A549 (cell line): ENCODE data around the gene E2F1. TPM values are rescaled to one million over a fixed set of nuclear protein-coding genes. Genes with fewer than 3 reads are reported as not detected.

Source experiments
- ATAC-seq, 2 experiments: fragments of 200-7000 bp in 1 of 2; fragments of >200 bp in 1 of 2; cut with Nextera tagmentation in 1 of 2; cut with Tn5 transposase in 1 of 2; 3 replicates each; pipeline versions ENCODE4 v1.8.0 to v1.9.1; 2018 to 2020; ENCODE audit warnings: mild to moderate bottlenecking in 1 of 2, moderate library complexity in 1 of 2
- CTCF ChIA-PET: fragments of 300-600 bp; sonication (Branson Sonifier 250); formaldehyde crosslinking; extraction: SDS; loops from one replicate; lab custom pipeline; 2021; ENCODE audit warnings: antibody characterized with exemption, inconsistent platforms; lab: Yijun Ruan, JAX
- POLR2A ChIA-PET: fragments of 350-600 bp; formaldehyde crosslinking; extraction: SDS; loops from one replicate; lab custom pipeline; 2021; ENCODE audit warnings: antibody characterized with exemption, inconsistent platforms; lab: Yijun Ruan, JAX
- DNase-seq, 2 experiments: peaks; one replicate each; pipeline versions ENCODE4 v3.0.0 to v3.0.0-alpha.2; 2011 to 2016; ENCODE audit warnings: low read depth in 1 of 2, low spot score in 1 of 2
- FAIRE-seq: peaks from 2 replicates; lab custom pipeline; 2011; peaks lifted over from hg19 to GRCh38; lab: Jason Lieb, UNC
- H3K27ac ChIP-seq, 2 experiments: fragments of >200 bp; sonication (Bioruptor Twin); formaldehyde crosslinking; 3 replicates each; pipeline ENCODE4 v1.5.1; 2016 to 2017
- H3K4me1 ChIP-seq: fragments of >200 bp; sonication (Bioruptor Twin); formaldehyde crosslinking; 3 replicates; pipeline ENCODE4 v1.6.1; 2016
- H3K4me2 ChIP-seq: fragments of >200 bp; sonication (Bioruptor Twin); formaldehyde crosslinking; 3 replicates; pipeline ENCODE4 v1.6.1; 2016
- H3K4me3 ChIP-seq: fragments of >200 bp; sonication (Bioruptor Twin); formaldehyde crosslinking; 3 replicates; pipeline ENCODE4 v1.5.1; 2016
- H3K9me3 ChIP-seq: fragments of >200 bp; sonication (Bioruptor Twin); formaldehyde crosslinking; 3 replicates; pipeline ENCODE4 v1.6.1; 2016
- BHLHE40 ChIP-seq: IDR thresholded peaks from 2 replicates; pipeline ENCODE4 v1.6.1; 2012; ENCODE audit warnings: low read depth, low read length, inconsistent platforms
- CBX8 ChIP-seq: fragments of 200-600 bp; sonication (generic); IDR thresholded peaks from 2 replicates; pipeline ENCODE4 v1.6.1; 2016
- CHD2 ChIP-seq: fragments of 150-350 bp; IDR thresholded peaks from 2 replicates; pipeline ENCODE4 v1.6.1; 2014; ENCODE audit warnings: low read length; ENCODE audit not compliant: partially characterized antibody
- CTCF ChIP-seq: fragments of >200 bp; sonication (Bioruptor Twin); formaldehyde crosslinking; IDR thresholded peaks from 3 replicates; pipeline ENCODE4 v1.5.1; 2016
- FOSL2 ChIP-seq, 2 experiments: fragments of 450-650 bp in 1 of 2; fragments of >200 bp in 1 of 2; sonication (Bioruptor Twin) in 1 of 2; formaldehyde crosslinking; IDR thresholded peaks; 2 replicates each; pipeline versions ENCODE4 v1.5.0 to v1.6.1; 2016 to 2020; ENCODE audit warnings: mild to moderate bottlenecking in 1 of 2, moderate library complexity in 1 of 2
- HOXB5 ChIP-seq: fragments of 250-450 bp; sonication (Bioruptor Pico); IDR thresholded peaks from 2 replicates; pipeline ENCODE4 v1.5.0; 2020; ENCODE audit warnings: mild to moderate bottlenecking, moderate library complexity
- MAZ ChIP-seq: fragments of 150-350 bp; IDR thresholded peaks from 2 replicates; pipeline ENCODE4 v1.6.1; 2014; ENCODE audit warnings: antibody characterized with exemption, low read depth, low read length, borderline replicate concordance
- PHF8 ChIP-seq: fragments of 200-600 bp; sonication (generic); IDR thresholded peaks from 2 replicates; pipeline ENCODE4 v1.6.1; 2016; ENCODE audit warnings: low read depth, mild to moderate bottlenecking, antibody characterized with exemption, moderate library complexity, borderline replicate concordance
- RNF2 ChIP-seq: fragments of 200-600 bp; sonication (generic); IDR thresholded peaks from 2 replicates; pipeline ENCODE4 v1.6.1; 2016; ENCODE audit warnings: low read depth, mild to moderate bottlenecking, antibody characterized with exemption, moderate library complexity, borderline replicate concordance
- SMC3 ChIP-seq: fragments of >200 bp; sonication (Bioruptor Twin); formaldehyde crosslinking; IDR thresholded peaks from 3 replicates; pipeline ENCODE4 v1.6.1; 2018; ENCODE audit warnings: inconsistent platforms
- SREBF2 ChIP-seq: fragments of 450-650 bp; IDR thresholded peaks from 2 replicates; pipeline ENCODE4 v1.6.1; 2014; ENCODE audit warnings: mild to moderate bottlenecking, moderate library complexity
- ZC3H11A ChIP-seq: fragments of 450-650 bp; IDR thresholded peaks from 2 replicates; pipeline ENCODE4 v1.6.1; 2014; ENCODE audit warnings: antibody characterized with exemption, mild to moderate bottlenecking
- ZFP36 ChIP-seq: fragments of 450-650 bp; IDR thresholded peaks from 2 replicates; pipeline ENCODE4 v1.6.1; 2014; ENCODE audit warnings: borderline replicate concordance; ENCODE audit not compliant: partially characterized antibody
- ZNF302 ChIP-seq: fragments of 250-450 bp; sonication (Bioruptor Pico); IDR thresholded peaks from 2 replicates; pipeline ENCODE4 v1.9.0; 2021; ENCODE audit warnings: inconsistent platforms, mild to moderate bottlenecking, moderate library complexity
- WGBS: methylation state at CpG from one replicate; pipeline ENCODE4 v1.1.6; 2017; ENCODE audit errors: missing lambda C conversion rate; 5-methylcytosine and 5-hydroxymethylcytosine counted together
- polyA plus RNA-seq, 4 experiments: library from polyadenylated mRNA; depleted of rRNA in 3 of 4; stranded (reverse); fragments of >200 nt; fragmentation: RNase III in 1 of 4; extraction: RNeasy Plus Mini Kit Qiagen cat#74134 plus additional on column Dnase treatment in 1 of 4; gene quantifications; 2 replicates in 3 of 4; 3 replicates in 1 of 4; pipeline ENCODE4 v1.2.3, GENCODE V29; 2011 to 2017
- TF ChIP-seq, protein P1 (sequence below): fragments of >200 bp; sonication (Bioruptor Twin); formaldehyde crosslinking; IDR thresholded peaks from 3 replicates; pipeline ENCODE4 v1.6.1; 2016

Gene E2F1
- polyA plus RNA-seq, 2 of the 4 experiments (the other 2 are of a cell fraction), result 17.9 to 35.8 TPM

- peak overlapping the region; percentile 36 for H3K4me3 ChIP-seq
- CTCF ChIA-PET, result interaction anchor here (0.8 to 1.3 kb wide), 5 partner anchors 18 to 382 kb away, joined by 3 to 4 read pairs (median 3); partner anchors contain the start of genes ACTL10 and ZNF341
- no peak for FAIRE-seq
- H3K9me3 ChIP-seq, result no peaks in the 10 kb centered on the region
- POLR2A ChIA-PET, result interaction anchor here (1.3 kb wide), 1 partner anchor 23 kb away, joined by 3 read pairs; no protein-coding TSS in a partner anchor
- peaks cover 24% of the 10 kb centered on the region for H3K4me1 ChIP-seq
- no peak for DNase-seq
- ATAC-seq, result no peak
- peak overlapping the region; percentile 81 for H3K4me2 ChIP-seq
- peak overlapping the region; percentile 60 to 77 for H3K27ac ChIP-seq
- 80% methylated on average over 14 of the region's 14 CpGs for WGBS
- TF ChIP-seq BHLHE40 (no peak), HOXB5 (CRISPR knock-in tag) (no peak), MAZ (no peak), ZC3H11A (no peak), CHD2 (no peak), SREBF2 (no peak), CTCF (no peak), SMC3 (no peak), CBX8 (no peak), ZNF302 (CRISPR knock-in tag) (no peak), ZFP36 (no peak), PHF8 (no peak), FOSL2 (IDR thresholded peaks at IDR 0.05) (no peak), FOSL2 (CRISPR knock-in tag; IDR thresholded peaks at IDR 0.05) (no peak)
- TF ChIP-seq, protein P1, sequence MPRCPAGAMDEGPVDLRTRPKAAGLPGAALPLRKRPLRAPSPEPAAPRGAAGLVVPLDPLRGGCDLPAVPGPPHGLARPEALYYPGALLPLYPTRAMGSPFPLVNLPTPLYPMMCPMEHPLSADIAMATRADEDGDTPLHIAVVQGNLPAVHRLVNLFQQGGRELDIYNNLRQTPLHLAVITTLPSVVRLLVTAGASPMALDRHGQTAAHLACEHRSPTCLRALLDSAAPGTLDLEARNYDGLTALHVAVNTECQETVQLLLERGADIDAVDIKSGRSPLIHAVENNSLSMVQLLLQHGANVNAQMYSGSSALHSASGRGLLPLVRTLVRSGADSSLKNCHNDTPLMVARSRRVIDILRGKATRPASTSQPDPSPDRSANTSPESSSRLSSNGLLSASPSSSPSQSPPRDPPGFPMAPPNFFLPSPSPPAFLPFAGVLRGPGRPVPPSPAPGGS, result no peak
These were observed 790 bp upstream of the E2F1 start for GRCh38 chr20:33686984-33687366.

DNA sequence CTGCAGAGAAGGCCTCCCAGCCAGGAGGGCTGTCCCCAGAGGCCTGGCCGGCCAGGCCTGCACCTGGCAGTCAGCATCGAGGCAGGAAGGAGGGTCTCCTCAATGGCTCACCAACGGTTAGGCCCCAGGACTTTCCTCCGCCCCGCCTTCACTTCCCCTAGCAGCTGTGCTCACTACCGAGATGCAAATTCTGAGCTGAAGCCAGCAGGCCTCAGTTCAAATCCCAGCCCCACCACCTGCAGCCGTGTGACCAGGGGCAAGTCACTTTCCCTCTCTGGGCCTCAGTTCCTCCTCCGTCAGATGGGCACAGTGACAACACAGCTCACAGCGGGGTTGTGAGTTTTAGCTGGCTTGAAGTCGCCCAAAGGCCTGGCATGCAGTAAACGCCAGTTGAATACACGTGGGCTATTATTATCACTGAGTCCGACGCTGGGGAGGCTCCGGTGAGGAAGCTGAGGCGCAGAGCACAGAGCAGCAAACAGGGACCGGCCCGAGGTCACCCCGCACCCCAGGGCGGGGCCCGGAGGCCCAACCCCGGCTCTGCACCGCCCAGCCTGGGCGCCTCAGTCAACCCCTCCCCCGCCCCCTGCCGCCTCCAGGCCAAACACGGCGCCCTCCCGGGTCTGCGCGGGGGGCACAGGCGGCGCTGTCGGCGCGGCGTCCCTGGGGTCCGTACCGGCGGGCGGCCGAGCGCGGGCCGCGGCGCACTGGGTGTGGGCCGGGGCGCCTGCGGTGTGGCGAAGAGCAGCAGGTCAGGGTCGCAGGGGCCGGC, 671 bp downstream of the E2F1 start:
- peak in 1 of 2 experiments; percentile 48 for DNase-seq
- no peak for FAIRE-seq
- H3K4me1 ChIP-seq, result peaks cover 24% of the 10 kb centered on the region
- CTCF ChIA-PET, result interaction anchor here (0.6 to 1.8 kb wide), 3 partner anchors 10 to 381 kb away, joined by 3 to 8 read pairs (median 3); no protein-coding TSS in a partner anchor
- TF ChIP-seq, protein P1, result peak; percentile 21; the same call in 1 of the 3 replicates
- no peak for TF ChIP-seq RNF2
- WGBS, result 8% methylated on average over 10 of the region's 53 CpGs
- peak overlapping the region; percentile 96 for H3K4me2 ChIP-seq
- H3K27ac ChIP-seq, result peak overlapping the region; percentile 77 to 93
- peak overlapping the region; percentile 85 for H3K4me3 ChIP-seq
- no peaks in the 10 kb centered on the region for H3K9me3 ChIP-seq
- POLR2A ChIA-PET, result interaction anchor here (1.1 kb wide), 1 partner anchor 22 kb away, joined by 4 read pairs; no protein-coding TSS in a partner anchor
- ATAC-seq, result peak; percentile 60 to 63
